HG03139 (cell line): Measurements from ENCODE around the gene ALX1.
A peak's percentile ranks its signal among the peaks of the same experiment; 100 is the strongest.
"Not testable (repeated sequence)": the region's sequence is repeated elsewhere in the genome, so short reads cannot be mapped to it uniquely, and the experiment has no call there.

Source experiments
- ATAC-seq: cut with Tn5 transposase; IDR thresholded peaks from one replicate; pipeline ENCODE4 v1.9.1; 2021; ENCODE audit not compliant: unreplicated experiment

Gene ALX1

DNA sequence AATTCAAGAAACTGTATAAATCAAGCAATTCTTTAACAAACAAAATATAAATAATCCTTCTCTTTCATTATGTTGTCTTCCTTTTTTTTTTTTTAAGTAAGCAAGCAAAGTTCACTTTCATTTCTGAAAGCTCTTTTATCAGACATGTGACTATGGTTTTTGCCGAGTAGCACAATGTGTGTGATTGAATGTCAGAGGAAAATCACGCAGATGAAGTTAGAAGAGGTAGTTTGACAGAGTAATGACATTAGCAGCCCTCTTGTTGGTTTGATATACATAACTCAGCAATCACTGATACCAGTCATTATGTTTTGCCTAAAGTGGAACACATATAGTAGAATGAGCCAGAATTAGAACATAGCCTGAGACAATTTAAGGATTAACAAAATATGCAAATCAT, 19.0 kb downstream of the ALX1 start:
- ATAC-seq, result no peak

DNA sequence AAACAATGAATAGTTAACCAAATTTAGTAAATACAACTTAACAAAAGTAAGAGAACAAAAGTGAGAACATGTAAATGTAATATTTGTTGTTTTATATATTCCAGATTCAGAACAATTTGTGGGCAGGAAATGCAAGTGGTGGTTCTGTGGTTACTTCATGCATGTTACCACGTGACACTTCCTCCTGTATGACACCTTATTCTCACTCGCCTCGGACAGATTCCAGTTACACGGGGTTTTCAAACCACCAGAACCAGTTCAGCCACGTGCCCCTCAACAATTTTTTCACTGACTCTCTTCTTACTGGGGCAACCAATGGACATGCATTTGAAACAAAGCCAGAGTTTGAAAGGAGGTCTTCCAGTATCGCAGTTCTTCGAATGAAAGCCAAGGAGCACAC, 21.0 kb downstream of the ALX1 start:
- ATAC-seq, result peak; percentile 60

DNA sequence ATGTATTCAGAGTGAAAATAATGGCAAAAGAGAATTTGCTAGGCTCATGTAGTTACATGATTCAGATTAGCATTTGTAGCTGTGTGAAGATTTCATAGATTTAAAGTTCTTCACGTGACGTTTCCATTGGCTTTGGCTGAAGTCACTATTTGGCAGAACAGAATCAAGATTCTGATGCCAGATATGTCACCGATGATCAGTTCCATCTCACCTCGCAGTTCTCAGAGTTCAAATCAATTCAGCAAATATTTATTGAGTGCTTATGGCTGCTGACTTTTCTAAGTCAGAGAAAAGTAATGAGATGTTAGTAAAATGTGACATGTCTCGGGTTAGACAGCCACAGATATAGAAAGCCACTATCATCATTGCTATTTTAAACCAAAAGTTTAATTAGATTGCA, 28.4 kb downstream of the ALX1 start:
- no peak for ATAC-seq

DNA sequence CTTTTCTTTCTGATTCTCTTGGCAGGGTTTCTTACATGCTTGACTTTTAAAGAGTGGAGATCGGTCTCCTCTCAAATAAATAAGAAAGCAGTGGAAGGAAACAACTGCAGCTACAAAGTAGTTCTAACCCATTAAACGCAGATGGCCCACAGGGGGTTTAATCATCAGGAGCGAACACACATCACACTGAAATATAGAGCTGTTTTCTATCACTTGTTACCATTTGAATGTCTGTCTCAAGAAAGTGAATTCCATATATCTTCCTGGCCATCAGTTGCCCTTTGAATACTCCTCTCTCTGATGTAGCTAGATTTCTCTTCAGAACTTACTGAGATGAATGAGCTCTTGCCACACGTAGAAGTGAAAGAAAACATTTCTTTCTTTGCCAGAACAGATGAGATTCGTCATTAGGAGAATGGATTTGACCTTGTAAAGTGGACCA, 29.1 kb downstream of the ALX1 start:
- ATAC-seq, result no peak

DNA sequence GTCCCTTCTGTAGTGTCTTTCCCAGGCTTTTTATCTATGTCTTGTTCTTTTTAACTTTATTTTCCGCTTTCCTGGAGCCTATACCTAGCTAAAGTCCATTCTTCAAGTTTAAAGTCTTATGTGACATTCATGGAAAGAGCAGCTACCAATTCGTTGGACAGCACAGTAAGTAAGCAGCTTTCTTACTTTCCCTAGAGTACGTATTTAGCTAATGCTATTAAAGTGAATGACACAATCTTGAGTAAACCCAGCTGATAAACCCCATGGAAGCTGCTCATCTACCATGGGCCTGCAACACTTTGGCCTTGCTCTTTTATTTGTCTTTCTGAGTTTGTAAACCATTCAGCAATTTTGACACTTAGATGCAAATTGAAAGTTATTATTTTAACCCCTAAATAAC, 30.0 kb downstream of the ALX1 start:
- no peak for ATAC-seq

DNA sequence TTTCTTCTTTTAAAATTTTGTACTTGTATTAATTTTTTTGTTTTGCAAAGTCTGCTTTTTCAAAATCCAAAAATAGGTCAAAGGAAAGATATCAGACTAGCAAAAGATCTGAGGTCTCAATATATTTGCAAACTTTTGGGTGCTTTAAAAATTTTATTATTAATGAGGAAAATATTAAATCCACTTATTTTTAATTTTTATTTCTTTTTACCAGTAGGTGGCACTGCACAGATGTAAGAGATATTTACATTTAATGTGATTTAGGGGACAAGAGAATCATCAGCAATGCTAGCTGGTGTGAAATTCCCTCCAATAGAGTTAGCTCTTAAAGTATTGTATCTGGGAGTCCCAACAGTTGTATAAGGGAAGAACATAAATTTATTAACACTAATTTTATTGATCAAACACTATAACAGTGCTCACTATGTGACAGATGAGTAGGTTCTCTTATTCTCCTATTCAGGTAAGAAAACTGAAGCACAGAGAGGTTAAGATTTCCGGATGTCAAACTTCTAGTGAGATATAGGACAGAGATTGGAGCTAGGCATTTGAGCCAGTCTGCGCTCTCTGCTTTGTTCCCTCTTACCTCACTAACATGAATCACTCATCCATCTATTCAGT, 30.5 kb downstream of the ALX1 start:
- ATAC-seq, result no peak

DNA sequence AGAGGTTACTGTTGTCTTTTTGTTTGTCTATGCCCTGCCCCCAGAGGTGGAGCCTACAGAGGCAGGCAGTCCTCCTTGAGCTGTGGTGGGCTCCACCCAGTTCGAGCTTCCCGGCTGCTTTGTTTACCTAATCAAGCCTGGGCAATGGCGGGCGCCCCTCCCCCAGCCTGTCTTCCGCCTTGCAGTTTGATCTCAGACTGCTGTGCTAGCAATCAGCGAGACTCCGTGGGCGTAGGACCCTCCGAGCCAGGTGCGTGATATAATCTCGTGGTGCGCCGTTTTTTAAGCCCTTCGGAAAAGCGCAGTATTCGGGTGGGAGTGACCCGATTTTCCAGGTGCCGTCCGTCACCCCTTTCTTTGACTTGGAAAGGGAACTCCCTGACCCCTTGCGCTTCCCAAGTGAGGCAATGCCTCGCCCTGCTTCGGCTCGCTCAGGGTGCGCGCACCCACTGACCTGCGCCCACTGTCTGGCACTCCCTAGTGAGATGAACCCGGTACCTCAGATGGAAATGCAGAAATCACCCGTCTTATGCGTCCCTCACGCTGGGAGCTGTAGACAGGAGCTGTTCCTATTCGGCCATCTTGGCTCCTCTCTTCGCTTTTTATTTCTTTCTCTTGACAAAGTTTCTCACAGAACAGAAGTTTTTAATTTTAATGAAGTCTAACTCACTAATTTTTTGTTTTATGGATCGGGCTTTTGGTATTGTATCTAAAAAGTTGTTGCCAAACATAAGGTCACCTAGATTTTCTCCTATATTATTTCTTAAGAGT, 38.0 kb downstream of the ALX1 start:
- ATAC-seq, result not testable (repeated sequence)

DNA sequence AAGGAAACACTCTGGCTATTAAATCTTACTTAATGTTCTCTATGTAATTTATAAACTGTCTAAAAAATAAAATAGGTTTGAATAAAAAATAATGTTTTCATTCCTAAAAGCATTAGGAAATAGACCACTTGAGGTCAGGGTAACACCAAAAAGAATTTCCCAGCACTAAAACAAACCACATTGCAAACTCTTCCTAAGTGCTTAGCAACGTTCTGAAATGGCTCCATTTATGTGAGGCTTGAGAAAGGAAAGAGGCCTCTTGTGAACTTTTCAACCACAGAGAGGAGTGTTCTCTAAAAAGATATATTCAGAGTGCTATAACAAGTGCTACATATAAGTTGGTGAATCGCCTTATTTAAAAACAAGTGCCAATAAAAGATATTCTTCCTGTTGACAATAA, 42.7 kb downstream of the ALX1 start:
- no peak for ATAC-seq

DNA sequence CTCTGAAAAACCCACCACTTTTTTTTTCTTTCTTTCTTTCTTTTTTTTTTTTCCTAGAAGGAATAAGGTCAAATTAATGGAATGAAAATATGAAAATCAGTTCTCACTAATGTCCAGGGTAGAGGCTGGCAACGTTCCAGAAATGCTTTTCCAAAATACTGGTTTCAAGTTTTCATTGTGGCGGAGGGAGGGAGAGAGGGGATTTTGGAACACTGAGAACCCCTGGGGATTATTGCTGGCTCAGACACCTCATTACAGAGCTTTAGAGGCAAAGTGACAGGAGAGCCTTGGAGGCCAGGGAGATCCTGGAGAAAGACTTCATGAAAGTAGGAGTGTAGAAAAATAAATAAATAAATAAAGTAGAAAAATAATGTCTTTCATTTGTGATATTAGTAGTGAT, 45.4 kb downstream of the ALX1 start:
- no peak for ATAC-seq

DNA sequence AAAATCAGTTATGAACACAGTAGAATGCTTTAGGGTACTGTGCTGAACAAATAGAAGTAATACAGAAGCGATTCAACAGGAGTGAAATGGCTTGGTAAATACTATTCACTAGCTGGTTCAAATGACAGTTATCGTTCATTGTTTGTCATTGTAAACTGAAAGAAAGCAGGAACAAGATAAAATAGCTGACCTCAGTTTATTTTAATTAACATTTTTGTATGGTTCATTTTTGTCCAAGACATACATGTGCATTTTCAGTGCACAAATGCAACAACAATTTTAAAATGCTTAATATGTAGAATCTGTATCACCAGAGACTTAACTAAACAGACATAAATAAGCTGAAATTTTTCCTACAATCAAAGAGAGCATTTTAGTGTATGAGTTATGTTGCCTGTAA, 49.9 kb downstream of the ALX1 start:
- no peak for ATAC-seq

DNA sequence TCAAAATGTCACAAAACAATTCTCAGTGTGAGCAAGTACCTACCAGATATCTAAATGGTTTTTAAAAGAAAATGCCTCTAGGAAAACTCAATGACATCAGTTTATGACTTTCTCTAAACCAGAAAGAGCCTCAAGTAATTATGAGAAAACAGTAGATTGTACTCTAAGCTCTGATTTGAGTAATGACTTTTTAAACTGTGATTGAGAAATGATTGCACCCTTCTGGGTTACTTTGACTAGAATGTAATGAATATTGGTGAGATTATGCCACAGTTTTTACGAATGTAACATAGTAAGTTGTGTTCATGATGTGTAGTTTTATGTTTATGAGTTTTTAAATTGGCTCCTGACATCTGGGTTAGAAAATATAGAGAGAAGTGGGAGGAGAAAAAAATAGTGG, 68.8 kb downstream of the ALX1 start:
- no peak for ATAC-seq

DNA sequence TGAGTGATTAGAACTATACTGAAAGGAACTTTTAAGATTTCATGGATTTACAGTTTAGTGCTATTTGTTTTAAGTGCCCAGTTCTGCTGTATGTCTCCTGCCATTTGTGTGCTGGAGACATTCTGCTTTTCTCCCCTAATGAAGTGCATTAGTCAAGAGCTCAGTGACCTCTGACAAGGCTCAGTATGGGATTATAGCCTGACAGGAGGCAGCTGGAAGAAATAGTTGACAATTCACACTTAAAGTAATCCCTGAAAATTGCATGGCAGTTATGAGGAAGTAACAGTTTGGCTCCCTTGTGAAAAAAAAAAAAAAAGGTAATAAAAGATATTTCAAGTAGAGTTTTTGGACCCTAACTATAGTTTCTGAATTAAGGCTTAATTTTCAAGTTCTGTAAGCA, 70.3 kb downstream of the ALX1 start:
- no peak for ATAC-seq
